Measurements from ENCODE around the gene ZFP57.
A peak's percentile ranks its signal among the peaks of the same experiment; 100 is the strongest.
"Not testable (repeated sequence)": the region's sequence is repeated elsewhere in the genome, so short reads cannot be mapped to it uniquely, and the experiment has no call there.

ZFP57 gene

GRCh38 chr6:29694637-29695036 is 13.7 kb upstream of the ZFP57 start:
- DNase-seq = no peak

- no peak for DNase-seq
Observed at GRCh38 chr6:29685718-29686326, 4.9 kb upstream of the ZFP57 start.

GRCh38 chr6:29681811-29682210 is 859 bp upstream of the ZFP57 start:
- DNase-seq = no peak

- no peak for DNase-seq
Observed at GRCh38 chr6:29680416-29680815, 536 bp downstream of the ZFP57 start.

- no peak for DNase-seq
Observed at GRCh38 chr6:29679962-29680361, 990 bp downstream of the ZFP57 start.

GRCh38 chr6:29678114-29678513 is 2.8 kb downstream of the ZFP57 start:
- DNase-seq = no peak

DNA sequence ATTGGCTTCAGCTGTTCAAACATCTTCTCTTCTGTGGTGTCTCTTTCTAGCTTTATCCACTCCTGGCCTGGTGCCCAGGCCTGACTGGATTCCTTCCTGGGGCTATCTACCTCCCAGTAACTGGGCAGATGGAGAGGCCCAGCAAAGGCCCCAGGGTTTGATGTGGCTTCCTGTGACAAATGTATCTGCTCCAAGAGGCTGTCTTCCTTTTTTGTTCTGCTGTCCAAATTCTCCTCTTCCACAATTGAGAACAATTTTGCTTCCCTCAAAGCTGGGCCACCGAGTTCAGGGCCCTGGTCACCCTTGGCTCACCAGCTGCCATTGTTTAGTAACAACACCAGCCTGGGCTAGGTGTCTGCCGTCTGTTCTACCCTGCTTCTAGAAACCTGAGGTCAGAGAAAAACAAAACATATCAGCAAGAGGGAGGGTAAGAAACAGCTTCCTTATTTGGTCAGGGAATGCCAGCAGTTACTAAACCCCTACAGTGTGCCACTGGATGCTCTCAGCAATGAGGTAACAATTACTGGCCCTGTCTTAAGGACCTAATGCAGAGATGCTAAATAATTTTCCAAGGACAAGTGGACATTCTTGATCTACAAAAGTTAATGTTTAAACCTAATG is 3.9 kb downstream of the ZFP57 start:
- DNase-seq = no peak

- no peak for DNase-seq
Observed at GRCh38 chr6:29675561-29675960, 5.4 kb downstream of the ZFP57 start.

GRCh38 chr6:29674008-29674407 is 6.9 kb downstream of the ZFP57 start:
- no peak for DNase-seq

DNA sequence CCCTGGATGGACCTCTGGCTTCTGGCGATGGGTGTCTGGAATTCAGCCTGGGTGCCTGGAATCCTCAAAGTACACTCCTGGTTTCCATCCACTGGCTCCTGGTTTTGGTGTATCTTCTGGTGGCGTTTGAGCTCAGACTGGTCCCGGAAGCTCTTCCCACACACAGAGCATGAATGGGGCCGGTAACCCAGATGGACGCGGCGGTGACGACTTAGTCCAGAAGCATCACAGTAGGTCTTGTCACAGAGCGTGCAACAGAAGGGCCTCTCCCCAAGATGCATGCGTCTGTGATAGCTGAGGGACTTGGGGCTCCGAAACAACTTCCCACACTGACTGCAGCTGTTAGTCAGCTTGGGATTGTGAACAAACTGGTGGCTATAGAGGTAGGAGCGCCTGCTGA is 7.8 kb downstream of the ZFP57 start:
- no peak for DNase-seq

- not testable (repeated sequence) for DNase-seq
Observed at GRCh38 chr6:29672116-29672515, 8.8 kb downstream of the ZFP57 start.

GRCh38 chr6:29671026-29671425 is 9.9 kb downstream of the ZFP57 start:
- no peak for DNase-seq

- DNase-seq = no peak
Observed at GRCh38 chr6:29667158-29667557, 13.8 kb downstream of the ZFP57 start.

DNA sequence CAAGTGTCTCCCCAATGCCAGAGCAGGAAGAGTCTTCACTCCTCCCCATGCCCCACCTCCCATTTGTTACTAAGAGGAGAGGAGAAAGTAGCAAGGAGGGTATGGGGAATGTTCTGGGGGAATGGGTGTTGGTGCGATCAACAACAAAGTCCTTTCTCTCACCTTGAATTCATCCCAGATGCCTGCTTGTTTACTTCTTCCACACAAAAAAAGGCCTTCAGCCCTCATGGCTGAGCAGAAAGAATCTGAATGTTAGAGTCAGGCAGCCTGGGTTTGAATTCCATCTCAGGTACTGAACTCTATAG is 14.2 kb downstream of the ZFP57 start:
- no peak for DNase-seq

DNA sequence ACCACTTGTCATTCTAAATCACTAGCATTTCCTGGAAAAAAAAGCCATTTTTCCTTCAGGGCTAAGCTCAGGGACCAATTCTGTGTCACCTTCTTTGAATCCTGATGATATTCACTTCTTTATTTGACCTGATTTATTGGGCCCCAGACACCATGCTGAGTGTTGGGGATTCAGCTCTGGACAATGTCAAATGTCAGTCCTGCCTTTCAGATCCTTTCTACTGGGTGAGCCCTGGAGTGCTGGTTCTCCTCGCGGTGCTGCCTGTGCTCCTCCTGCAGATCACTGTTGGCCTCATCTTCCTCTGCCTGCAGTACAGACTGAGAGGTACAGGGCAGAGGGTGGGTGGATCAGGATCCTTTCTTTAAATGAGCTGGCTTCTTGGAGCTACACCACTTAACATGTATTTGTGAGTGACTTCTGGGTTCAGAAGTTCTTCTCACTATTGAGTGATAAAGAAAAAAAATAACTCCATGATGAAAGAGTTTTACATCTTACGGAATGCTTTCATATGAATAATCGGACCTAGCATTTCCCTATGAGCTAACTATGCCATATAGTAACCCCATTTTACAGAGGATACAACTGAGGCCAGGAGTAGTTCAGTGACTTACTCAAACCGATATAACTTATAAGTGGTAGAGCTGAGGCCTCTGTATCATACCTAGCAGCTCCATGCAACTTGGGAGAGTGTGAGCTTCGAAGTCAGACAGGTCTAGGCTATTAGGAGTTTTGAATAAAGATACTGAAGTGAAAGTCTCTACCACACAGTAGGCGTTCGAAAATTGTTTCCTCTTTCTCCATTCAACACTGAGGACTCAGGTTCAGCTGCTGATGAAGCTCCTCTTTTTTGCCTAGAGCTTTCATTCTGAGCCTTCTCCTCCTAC is 14.8 kb downstream of the ZFP57 start:
- no peak for DNase-seq

GRCh38 chr6:29663300-29664042 is 17.5 kb downstream of the ZFP57 start:
- no peak for DNase-seq

- not testable (repeated sequence) for DNase-seq
Observed at GRCh38 chr6:29661502-29662141, 19.3 kb downstream of the ZFP57 start.

GRCh38 chr6:29661071-29661470 is 19.9 kb downstream of the ZFP57 start:
- no peak for DNase-seq

- DNase-seq = no peak
Observed at GRCh38 chr6:29656798-29657197, 24.2 kb downstream of the ZFP57 start, which contains the start of gene MOG. TSS of gene MOG (plus strand) at chr6:29657092. CDS start at chr6:29657210, 118 bp downstream.

DNA sequence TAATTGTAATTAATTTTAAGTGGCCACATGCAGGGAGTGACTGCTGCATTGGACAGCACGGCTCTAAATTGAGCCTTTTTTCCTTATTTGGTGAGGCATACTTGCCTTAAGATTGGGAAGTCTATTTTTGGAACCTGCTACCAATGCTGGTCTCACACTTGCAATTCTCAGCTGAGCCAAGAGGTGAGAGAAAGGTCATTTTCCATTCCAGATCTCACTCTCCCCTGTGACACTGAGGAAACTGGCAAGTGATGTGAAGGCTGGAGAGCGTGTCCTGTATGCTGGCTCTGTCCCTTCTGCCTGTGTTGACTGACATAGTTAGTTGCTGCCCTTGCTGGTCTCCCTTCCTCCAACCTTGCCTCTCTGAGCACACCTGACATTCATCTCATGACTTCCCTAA is 24.8 kb downstream of the ZFP57 start:
- DNase-seq = no peak

GRCh38 chr6:29655658-29656057 is 25.3 kb downstream of the ZFP57 start:
- no peak for DNase-seq

DNA sequence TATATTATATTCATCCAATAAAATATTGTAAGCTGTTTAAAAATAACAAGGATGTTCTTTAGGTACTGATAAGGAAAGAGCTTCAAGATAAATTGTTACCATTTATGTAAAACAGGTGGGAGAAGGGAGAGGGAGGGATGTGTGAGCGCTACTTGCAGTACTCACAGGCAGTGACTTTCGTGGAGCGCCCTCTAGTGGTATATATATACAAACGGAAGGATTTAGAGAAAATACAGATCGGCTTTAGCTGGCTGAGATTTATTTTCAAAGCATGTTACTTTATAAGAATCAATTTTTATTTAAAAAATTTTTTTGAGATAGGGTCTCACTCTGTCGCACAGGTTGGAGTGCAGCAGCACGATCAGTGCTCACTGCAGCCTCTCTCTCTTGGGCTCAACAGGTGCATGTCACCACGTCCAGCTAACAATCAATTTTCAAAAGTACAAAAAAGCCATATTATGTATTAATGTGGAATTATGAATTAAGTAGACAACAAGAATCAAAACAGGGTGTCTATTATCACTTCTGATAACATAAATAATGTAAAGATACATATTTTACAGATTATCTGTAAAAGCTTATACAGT is 27.4 kb downstream of the ZFP57 start:
- peak; percentile 49 for DNase-seq

DNA sequence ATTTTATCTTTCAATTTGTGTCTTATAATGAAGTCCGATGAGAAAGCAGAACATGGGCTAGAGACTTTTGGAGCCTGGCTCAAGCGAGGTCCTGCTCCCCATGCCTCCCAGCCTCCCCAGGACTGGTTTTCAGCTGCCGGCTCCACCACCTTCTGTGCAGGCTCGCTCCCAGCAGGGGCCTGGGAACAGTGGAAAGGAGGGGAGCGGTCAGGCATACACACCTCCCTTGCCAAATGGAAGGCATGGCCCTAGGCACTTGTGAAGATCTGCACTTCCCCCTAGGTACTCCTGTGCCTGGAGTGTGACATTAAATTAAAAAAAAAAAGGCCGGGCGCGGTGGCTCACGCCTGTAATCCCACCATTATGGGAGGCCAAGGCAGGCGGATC is 28.8 kb downstream of the ZFP57 start:
- DNase-seq = no peak
